Middle frontal gyrus (tissue), 1 donor: ENCODE data around the gene RAB36.

Experiments used
- DNase-seq: peaks from one replicate; pipeline ENCODE4 v3.0.0-alpha.2; 2015; ENCODE audit warnings: low spot score; ENCODE audit errors: extremely low spot score

RAB36 gene, protein sequence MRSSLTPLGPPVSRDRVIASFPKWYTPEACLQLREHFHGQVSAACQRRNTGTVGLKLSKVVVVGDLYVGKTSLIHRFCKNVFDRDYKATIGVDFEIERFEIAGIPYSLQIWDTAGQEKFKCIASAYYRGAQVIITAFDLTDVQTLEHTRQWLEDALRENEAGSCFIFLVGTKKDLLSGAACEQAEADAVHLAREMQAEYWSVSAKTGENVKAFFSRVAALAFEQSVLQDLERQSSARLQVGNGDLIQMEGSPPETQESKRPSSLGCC

DNA sequence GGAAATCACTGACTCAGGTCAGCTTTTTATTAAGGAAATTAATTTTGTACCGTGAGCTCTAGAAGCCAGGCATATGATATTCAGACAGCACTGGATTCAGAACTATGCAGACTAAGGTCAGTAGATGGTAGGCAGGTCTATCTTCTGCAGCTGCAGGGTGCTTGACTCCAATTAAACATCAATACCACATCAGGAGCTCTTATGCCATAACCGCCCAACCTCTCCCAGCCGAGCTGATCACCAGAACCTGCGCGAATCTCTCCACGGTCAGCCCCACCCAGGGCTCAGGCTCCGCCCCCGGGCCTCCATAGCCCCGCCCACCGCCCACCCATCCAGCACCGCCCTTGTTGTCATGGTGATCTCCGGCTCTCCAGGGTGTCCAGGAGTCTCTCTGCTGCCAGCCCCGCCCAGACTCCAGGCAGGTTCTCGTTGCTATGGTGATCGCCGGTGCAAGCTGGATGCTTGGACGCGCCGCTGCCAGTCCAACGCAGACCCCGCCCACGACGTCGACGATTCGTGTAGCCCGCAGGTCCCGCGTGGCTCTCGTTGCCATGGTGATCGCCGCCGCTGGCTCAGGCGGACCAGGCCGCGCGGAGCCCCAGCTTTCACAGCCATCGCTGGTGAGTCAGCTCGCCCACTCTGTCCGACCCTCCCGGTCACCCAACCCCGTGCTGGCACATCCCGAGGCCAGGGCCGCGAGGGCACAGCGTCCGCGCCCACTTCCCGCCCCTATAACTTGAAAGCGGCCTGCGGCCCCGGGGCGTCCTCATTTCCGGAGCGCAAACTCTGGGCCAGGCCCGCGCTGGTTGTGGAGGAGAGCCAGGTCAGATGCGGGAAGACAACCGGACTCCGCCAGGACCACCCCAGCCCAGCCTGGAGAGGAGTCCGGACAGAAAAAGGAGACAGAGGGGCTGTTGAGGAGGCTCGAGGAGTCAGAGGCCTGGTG is at the start of gene RAB36:
RAB36 (plus strand) TSS at position 546 of the 946 bp plus-strand sequence. CDS start 1,140 bp downstream, outside the sequence.
- peak; percentile 92 for DNase-seq

DNA sequence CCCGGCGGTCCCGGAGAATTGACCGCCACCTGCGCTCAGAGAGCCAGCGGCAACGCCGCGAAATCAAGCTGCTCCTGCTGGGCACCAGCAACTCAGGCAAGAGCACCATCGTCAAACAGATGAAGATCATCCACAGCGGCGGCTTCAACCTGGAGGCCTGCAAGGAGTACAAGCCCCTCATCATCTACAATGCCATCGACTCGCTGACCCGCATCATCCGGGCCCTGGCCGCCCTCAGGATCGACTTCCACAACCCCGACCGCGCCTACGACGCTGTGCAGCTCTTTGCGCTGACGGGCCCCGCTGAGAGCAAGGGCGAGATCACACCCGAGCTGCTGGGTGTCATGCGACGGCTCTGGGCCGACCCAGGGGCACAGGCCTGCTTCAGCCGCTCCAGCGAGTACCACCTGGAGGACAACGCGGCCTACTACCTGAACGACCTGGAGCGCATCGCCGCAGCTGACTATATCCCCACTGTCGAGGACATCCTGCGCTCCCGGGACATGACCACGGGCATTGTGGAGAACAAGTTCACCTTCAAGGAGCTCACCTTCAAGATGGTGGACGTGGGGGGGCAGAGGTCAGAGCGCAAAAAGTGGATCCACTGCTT is 49.4 kb upstream of the RAB36 start:
- no peak for DNase-seq

DNA sequence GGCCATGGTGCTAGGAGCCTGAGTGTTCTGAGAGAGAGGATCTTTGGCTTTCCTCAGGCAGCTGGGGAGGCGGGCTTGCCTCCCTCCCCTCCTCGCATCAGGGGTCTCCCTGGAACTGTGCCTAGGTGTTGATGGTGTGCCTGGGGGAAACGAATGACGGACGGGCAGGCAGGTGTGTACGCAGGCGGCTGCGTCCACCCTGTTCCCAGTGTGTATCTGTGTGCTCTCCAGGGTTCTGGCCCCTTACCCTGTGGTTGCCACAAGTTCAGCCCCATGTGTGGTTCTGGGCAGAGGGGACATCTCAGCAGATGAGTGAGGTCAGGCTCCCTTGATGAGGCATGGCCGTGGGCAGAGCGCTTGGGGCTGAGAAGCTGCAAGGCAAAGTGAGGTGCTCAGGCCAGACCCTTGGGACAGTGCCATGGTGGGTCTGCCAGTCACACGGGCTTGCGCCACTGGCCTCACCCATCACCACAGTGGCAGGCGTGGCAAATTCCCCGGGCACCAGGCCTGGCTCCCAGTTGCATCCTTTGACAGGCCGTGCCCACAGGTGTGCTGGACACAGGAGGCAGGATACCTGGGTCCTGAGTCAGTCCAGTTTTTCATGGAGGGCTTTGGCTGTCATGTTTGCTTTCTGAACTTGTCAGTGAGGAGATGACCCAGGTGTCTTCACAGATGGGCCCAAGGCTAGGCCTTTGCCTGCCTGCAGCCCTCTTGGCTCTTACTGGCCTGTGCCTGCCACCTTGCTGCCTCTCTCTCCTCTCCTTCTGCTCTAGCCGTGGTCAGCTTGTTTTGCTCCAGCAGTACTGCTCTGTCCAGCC is 47.7 kb upstream of the RAB36 start:
- DNase-seq = no peak

DNA sequence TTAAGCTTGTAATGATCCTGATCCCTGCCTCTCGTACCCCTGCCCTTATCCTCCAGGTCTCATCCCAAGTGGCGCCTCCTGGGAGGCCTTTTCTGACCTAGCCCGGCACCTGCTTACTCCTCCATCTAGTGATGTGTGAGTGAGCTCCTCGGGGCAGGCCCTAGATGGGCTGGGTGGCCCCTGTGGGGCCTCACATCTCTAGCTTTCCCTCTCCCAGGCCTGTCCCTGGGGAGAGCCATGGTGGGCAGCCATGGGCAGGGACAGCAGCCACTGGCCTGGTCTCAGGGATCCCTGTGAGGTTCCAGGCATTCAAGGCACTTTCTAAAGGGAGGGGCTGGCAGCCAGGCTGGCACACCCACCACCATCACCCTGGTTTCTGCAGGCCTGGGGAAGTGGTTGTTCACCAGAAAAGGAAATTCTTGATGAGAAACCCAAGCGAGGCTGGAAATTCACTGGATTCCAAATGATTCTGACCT is 47.0 kb upstream of the RAB36 start:
- DNase-seq = no peak

DNA sequence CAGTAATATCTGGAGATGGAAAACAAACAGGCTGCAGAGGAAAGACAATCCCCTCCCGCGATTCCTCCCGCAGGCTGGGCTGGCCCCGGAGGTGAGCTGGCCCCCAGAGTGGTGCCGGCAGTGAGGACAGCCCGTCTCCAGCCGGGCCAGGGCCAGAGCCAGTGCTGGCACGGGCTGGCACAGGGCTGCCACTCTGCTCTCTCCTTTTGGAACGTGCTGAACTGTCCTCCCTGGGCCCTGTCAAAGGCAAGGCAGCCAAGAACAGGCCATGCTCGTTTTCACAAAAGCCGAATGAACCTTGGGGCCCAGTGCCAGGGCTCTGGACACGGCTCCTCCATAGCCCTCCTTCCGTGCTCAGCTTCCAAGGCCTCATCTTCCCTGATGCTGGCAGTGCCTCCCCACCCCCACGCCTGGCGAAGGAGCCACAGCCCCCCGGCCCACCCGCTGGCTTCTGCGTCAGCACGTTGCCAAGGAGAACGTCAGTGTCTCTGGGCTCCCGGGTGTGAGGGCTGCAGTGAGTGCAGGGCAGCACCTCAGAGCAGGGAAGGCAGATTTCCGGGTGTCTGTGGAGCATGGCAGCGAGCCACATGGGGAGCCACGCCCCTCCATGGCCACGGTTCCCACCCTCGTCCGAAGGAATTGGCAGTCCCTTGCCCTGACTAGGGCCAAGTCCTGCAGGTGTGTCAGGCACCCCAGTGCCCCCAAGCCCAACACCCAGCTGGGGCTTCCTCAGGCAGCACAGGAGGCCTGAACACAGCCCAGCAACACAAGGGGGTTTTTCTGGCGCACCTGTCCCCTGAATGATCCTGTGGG is 46.4 kb upstream of the RAB36 start:
- DNase-seq = no peak

DNA sequence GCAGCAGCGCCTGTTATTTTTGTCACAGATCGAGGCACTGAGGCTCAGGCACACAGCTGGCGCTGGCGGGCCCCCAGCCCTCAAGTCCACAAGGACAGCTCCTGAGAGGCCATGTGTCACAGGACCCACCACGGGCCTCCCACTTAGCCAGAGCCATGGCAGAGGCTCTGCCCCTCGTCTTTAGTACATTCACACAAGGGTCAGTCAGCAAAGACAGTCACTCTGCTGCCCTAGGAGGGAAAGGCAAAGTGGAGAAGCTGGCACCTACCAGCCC is 45.8 kb upstream of the RAB36 start:
- DNase-seq = no peak

DNA sequence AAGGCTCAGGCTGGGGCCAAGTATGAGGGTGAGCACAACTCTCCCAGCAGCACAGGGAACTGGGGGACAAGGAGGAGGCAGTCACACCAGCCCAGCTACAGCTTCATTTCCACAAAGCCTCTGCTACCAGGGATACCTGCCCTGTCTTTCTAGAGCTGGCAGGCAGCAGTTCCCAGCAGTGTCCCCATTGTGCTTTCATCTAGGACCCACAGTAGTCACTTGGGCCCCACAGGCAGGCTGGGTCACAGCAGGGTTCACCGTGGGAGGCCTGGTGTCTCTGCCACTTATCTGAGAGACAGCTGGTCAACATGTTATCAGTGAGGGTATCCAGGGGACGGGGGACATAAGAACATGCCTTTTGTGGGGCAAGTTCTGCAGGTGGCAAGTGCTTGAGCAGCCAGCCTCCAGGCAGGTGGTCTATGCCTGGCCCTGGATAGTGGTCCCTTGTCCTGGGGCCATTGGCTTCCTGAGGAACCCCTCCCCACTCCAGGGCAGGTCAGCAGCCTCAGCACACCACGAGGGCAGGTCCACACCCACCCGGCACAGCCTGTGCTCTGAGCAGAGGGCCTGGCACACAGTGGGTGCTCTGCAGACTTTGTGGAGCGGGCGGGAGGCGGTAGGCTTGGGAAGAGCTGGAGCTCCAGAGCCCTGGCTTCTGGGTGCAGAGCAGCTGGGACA is 45.0 kb upstream of the RAB36 start:
- DNase-seq = no peak

DNA sequence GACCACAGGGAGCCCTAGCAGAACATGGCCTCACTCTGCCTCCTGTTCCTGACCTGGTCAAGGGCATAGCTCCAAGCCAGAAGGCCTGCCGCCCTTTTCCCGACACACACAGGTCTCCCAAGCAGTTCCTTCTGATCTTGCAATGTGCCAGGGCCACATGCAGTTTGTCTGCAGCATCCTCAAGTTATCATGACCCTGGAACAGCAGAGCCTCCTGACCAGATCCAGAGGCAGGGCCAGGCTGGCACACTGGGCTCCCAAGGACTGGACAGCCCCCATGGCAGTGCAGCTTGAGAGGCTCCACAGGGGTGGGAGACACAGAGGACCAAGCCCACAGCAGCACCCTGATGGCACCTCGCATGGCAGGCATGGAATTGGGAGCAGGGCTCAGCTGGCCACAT is 43.8 kb upstream of the RAB36 start:
- DNase-seq = no peak

DNA sequence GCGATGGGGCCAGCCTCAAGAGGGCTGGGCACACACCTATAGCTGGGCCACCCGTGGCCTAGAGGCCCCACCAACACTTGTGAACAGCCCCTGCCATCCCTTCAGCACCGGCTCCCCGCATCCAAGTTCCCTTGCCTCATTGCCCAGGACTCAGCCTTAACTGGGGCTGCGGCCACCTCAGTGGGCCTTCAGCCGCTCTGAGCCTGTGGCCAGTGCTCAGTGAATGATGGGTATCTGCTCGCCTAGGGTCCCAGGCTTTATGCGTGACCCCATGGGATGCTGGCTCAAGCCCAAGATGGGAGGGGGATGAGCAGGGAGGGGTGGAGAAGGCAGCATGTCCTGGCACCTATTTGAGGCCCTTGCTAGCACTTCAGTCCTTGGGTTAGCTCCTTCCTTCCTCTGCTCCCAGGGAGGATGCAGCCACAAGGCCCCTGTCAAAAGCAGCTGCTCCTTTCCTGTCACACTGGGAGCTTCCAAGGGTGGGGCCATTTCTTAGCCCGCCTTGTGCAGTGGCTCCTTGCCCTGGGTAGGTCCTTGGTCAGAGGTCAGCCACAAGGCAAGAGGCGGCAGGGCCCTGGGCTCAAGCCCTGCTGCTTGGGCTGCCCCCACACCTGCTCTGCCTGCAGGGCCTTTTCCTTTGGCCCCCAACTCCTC is 43.1 kb upstream of the RAB36 start:
- no peak for DNase-seq

DNA sequence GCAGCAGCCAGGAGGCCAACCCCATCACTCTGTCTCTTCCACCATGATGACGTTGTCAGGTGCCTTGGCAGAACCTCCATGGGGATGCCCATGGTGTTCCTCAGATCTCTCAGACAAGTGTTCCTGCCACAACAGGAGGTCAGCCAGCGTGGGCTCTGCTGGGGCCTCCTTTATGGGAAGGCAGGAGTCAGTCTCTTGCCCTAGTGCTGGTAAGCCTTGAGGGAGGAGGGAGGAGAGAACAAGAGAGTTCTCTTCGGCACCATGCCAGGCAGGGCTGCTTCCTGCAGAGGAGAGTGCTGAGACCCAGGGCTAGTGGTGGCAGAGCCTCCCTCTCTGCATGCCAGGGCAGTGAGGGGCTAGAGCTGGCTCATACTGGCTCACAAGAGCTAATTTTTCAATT is 42.5 kb upstream of the RAB36 start:
- DNase-seq = no peak

DNA sequence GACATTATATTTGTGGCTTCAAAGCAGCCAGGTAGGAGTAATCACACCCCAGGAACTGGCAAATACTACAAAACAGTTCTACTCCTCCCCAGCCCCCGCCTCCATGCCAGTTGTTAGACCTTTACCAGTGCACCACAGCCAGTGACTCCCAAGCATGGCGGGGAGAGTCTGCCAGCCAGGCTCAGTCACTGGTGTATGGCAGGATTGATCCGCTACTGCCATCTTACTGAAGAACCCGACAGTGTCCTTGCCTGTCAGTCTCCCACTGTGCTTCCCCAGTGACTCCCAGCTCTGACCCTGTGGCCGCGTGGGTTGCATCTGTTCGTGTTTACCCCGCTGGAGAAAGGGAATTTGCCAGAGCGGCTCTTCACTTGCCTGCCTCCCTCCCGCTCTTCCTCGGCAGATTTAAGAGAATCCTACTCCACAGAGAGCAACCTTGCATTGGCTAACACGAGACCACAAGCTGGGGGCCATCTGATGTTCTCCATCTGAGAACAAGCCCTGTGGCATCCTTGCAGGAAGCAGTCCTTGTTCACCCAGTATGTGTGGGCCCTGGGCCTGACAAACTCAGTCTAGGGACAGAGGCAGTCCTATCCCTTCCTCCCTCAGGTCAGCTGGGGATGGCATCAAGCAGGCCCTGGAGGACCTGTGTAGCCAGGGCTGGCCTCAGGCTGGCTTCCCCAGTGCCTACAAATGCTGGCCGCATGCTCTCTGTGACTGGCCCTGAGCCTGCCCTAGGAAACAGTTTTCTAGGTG is 41.9 kb upstream of the RAB36 start:
- DNase-seq = no peak

DNA sequence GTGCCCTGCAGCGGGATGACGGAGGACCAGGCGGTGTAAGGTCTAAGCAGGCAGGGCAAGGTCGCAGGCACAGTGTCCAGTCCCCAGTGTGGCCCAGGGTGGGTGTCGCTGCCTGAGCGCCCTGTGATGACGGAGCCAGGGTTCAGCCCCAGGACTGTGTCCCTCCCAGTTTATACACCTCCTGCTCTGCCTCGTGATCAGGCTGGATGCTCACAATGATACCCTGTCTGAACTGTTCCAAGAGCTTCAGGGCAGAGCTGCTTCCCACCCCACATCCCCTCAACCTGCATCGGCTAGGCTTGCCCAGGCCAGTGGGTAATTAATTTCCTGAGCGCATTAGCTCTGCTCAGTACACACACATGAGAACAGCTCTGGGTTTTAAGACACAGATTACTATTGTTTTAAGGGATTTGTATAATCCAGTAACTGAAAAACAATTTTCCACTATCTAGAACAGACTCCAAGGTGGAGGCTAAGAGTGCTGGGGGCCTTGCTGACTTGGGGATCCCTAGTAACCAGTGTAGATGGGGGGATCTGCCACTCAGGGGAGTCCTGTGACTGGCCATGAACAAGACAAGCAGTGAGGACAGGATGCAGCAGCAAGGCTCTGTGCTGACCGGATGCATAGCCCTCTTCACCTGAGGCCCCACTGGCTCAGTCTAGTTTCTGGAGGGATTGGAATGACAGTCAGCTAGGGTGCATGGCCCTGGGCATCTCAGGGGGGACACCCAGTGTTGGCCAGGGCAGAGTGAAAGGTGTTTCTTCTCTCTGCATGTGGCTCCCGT is 40.9 kb upstream of the RAB36 start:
- no peak for DNase-seq

DNA sequence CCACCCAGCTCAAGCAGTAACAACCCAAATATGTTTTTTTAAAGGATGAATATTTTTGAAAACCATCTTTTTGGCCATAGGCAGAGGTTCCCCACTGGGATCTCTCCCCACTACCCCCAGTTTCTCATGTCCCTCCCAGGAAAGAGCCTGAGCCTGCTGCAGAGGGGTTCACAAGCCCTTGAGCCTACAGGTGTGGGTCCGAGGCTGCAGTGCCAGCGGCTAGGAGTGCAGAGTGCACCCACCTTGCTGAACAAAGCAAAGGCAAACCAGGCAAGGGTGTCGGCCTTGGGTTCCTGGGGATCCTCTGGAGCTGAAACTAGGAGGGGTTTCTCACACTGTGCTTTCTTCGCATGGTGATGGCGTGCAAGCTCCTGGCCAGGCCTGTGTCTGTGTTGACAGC is 40.0 kb upstream of the RAB36 start:
- DNase-seq = no peak

DNA sequence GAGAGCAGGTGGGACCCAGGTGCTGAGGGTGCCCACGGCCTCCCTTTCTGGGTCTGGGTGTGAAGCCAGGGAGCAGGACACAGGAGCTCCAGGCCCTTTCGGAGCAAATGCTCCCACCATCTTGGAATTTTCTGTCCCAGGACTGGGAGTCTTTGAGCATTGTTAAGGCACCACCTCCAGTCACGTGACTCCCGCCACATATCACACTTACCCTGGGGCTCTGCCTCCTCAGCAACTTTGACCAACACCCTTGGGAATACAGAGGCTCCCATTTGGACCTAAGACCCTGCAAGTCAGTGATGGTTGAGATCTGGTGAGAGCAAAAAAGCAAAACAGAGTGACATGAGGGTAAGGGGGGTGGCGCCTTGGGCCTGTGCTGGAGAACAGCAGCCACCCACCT is 39.4 kb upstream of the RAB36 start:
- no peak for DNase-seq

DNA sequence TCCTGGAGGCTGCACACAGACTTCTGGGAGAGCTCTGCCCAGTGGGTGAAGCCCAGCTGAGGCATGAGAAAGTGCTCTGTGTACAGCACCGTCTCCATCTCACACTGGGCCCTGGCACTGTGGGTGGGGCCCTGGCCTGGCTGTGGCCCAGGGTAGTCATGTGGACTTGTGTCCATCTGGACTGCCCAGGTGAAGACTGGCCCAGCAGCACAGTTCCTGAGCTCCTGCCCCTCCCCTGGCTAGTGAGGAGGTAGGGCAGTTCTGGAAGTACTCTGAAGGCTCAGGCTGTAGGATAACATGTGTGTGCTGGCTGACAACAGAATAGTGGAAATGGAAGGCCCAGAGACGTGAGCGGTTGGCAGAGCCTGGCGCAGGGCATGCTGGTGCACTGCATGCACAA is 38.9 kb upstream of the RAB36 start:
- DNase-seq = no peak

DNA sequence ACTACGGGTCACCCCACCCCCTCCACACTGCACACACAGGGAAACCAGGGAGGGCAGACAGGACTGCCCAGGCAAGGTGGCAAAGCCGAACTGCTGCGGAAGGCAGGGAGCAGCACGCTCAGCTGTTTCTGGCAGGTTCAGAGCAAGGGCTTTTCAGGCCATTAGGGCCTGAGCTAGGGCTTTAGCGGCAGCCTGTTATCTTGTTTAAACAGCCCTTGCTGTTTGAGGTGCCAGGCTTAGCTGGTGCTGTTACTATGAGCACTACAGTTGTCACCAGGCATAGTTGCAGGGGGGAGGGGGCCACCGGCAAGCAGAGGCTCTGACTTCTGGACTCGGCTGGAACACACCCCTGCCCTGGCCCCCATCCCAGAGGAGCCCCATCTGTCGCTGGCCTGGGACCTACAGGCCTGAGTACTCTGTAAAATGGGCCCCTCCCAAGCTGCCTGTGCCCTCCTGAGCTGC is 38.3 kb upstream of the RAB36 start:
- no peak for DNase-seq

DNA sequence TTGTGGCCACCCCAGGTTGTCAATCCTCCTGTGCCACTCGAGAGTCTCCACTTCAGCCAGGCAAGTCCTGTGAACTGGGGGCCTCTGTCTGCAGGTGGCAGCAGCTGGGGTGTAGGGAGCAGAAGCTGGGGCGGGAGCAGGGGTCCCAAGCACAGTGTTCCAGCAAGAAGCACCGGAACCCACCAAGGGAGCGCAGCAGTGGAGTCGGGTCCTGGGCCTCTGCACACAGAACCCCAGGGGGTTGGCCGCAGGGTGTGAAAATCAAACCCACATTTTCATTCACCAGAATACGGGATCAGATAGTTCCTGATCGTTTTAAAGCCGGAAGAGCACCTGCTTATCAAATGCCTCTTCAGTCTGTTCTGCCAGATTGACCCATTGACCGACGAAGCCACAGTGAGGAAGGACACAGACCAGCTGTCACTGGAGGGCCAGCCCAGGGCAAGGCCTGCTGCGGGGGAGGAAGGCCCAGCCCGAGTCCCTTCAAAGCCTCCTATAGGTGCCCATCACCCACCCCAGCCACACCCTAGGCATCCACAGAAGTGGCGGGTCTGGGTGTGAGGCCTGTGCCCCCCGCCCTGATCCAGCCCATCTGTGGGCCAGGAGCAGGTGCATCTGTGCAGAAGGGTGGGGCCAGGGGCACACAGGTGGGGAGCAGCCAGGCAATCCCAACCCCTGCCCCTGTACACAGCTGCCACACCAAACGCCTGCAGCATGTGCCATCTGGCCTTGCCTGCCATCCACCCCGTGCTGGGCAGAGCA is 37.6 kb upstream of the RAB36 start:
- DNase-seq = no peak
